Thymus (tissue), 11 donors: ENCODE data around the gene ACACA. TPM values are rescaled to one million over a fixed set of nuclear protein-coding genes. Genes with fewer than 3 reads are reported as not detected.

Experiments
- DNase-seq, 9 donors: peaks; one replicate each; pipeline ENCODE4 v3.0.0-alpha.2; 2013; ENCODE audit warnings: low spot score in 9 of 9, low read depth in 6 of 9, missing footprints in 1 of 9
- H3K27ac ChIP-seq, 2 donors: one replicate each; pipeline ENCODE4 v1.5.1; 2013; ENCODE audit warnings: control low read depth in 1 of 2, low read depth in 1 of 2, low read length in 1 of 2, mild to moderate bottlenecking in 1 of 2, moderate library complexity in 1 of 2
- H3K27me3 ChIP-seq, 2 donors: one replicate each; pipeline ENCODE4 v1.5.1; 2013; ENCODE audit warnings: low read length in 1 of 2; ENCODE audit not compliant: control insufficient read depth in 2 of 2, insufficient read depth in 1 of 2
- H3K36me3 ChIP-seq, 2 donors: one replicate each; pipeline ENCODE4 v1.5.1; 2013; ENCODE audit warnings: low read length in 1 of 2, mild to moderate bottlenecking in 1 of 2, moderate library complexity in 1 of 2; ENCODE audit not compliant: control insufficient read depth in 2 of 2, insufficient read depth in 2 of 2
- H3K4me1 ChIP-seq, 2 donors: one replicate each; pipeline ENCODE4 v1.5.1; 2013; ENCODE audit warnings: low read length in 2 of 2; ENCODE audit not compliant: control insufficient read depth in 2 of 2, insufficient read depth in 2 of 2
- H3K4me3 ChIP-seq, 2 donors: one replicate each; pipeline ENCODE4 v1.5.1; 2013; ENCODE audit warnings: low read length in 2 of 2, control low read depth in 1 of 2, mild to moderate bottlenecking in 1 of 2
- H3K9me3 ChIP-seq, 2 donors: one replicate each; pipeline ENCODE4 v1.5.1; 2013; ENCODE audit warnings: low read length in 1 of 2, mild to moderate bottlenecking in 1 of 2; ENCODE audit not compliant: control insufficient read depth in 2 of 2, insufficient read depth in 1 of 2
- WGBS: extraction: QIAGEN DNeasy Blood & Tissue Kit; methylation state at CpG from one replicate; pipeline ENCODE4 v1.1.7; 2013; 5-methylcytosine and 5-hydroxymethylcytosine counted together
- polyA plus RNA-seq: library from polyadenylated mRNA; stranded (reverse); fragments of 200-250 nt; gene quantifications from one replicate; pipeline ENCODE4 v1.2.3, GENCODE V29; 2013
- total RNA-seq: library from RNA; stranded (reverse); fragments of 120-200 nt; gene quantifications from one replicate; pipeline ENCODE4 v1.2.4, GENCODE V29; 2013
- donor health status: healthy.

The ACACA gene
- total and polyA plus RNA-seq, 2 donors, result 8.7 to 12.9 TPM

GRCh38 chr17:37386462-37386861 lies 20.2 kb downstream of the ACACA start:
- no peak overlapping the region for H3K27ac ChIP-seq
- 97% methylated on average over 5 of the region's 5 CpGs for WGBS

GRCh38 chr17:37385474-37385990 lies 21.1 kb downstream of the ACACA start:
- Histone ChIP-seq H3K4me3 (no peak overlapping the region), H3K27me3 (no peaks in the 10 kb centered on the region), H3K36me3 (no peaks in the 10 kb centered on the region), H3K9me3 (no peaks in the 10 kb centered on the region), H3K4me1 (no peaks in the 10 kb centered on the region), H3K27ac (no peak overlapping the region)
- no peak for DNase-seq

More at GRCh38 chr17:37386462-37386861, 20.2 kb downstream of the ACACA start:
- H3K9me3 ChIP-seq, result no peaks in the 10 kb centered on the region
- no peaks in the 10 kb centered on the region for H3K4me1 ChIP-seq
- H3K4me3 ChIP-seq, result no peak overlapping the region
- no peaks in the 10 kb centered on the region for H3K27me3 ChIP-seq
- no peak for DNase-seq
- H3K36me3 ChIP-seq, result no peaks in the 10 kb centered on the region

GRCh38 chr17:37384560-37385149 lies 22.0 kb downstream of the ACACA start:
- no peak for DNase-seq
- 94% methylated on average over 3 of the region's 3 CpGs for WGBS
- no peaks in the 10 kb centered on the region for H3K27me3 ChIP-seq

GRCh38 chr17:37382056-37382455 lies 24.6 kb downstream of the ACACA start:
- H3K36me3 ChIP-seq, result no peaks in the 10 kb centered on the region
- no peaks in the 10 kb centered on the region for H3K4me1 ChIP-seq
- H3K27me3 ChIP-seq, result no peaks in the 10 kb centered on the region
- DNase-seq, result no peak
- H3K9me3 ChIP-seq, result no peaks in the 10 kb centered on the region
- WGBS, result 98% methylated on average over 1 of the region's 1 CpG
- no peak overlapping the region for H3K4me3 ChIP-seq
- H3K27ac ChIP-seq, result no peak overlapping the region

More at GRCh38 chr17:37384560-37385149, 22.0 kb downstream of the ACACA start:
- Histone ChIP-seq H3K36me3 (no peaks in the 10 kb centered on the region), H3K4me1 (no peaks in the 10 kb centered on the region), H3K27ac (no peak overlapping the region), H3K9me3 (no peaks in the 10 kb centered on the region), H3K4me3 (no peak overlapping the region)

GRCh38 chr17:37375706-37376105 lies 30.9 kb downstream of the ACACA start, which contains the start of gene C17orf78:
Gene C17orf78 (plus strand): TSS chr17:37375985. CDS start chr17:37376093, 108 bp downstream.
- Histone ChIP-seq H3K27ac (no peak within 1 kb of the TSS), H3K4me1 (peaks cover 0 to 3% of the 10 kb centered on the region in 2 donors), H3K9me3 (no peaks in the 10 kb centered on the region), H3K4me3 (no peak within 1 kb of the TSS), H3K27me3 (no peaks in the 10 kb centered on the region), H3K36me3 (no peaks in the 10 kb centered on the region)
- no peak for DNase-seq
- 99% methylated on average over 7 of the region's 7 CpGs for WGBS

GRCh38 chr17:37373530-37374159 lies 33.0 kb downstream of the ACACA start:
- no peaks in the 10 kb centered on the region for H3K36me3 ChIP-seq
- 6% methylated on average over 4 of the region's 4 CpGs for WGBS
- no peaks in the 10 kb centered on the region for H3K9me3 ChIP-seq
- peak in 8 of 9 donors; percentile 61 to 91 (median 76) for DNase-seq
- no peak overlapping the region for H3K4me3 ChIP-seq
- H3K27ac ChIP-seq, result no peak overlapping the region
- H3K4me1 ChIP-seq, result peaks cover 0 to 3% of the 10 kb centered on the region in 2 donors
- H3K27me3 ChIP-seq, result no peaks in the 10 kb centered on the region

GRCh38 chr17:37368577-37368976 lies 38.1 kb downstream of the ACACA start:
- no peak overlapping the region for H3K27ac ChIP-seq
- H3K36me3 ChIP-seq, result no peaks in the 10 kb centered on the region
- DNase-seq, result no peak
- H3K4me1 ChIP-seq, result peaks cover 0 to 3% of the 10 kb centered on the region in 2 donors
- 93% methylated on average over 3 of the region's 3 CpGs for WGBS
- no peaks in the 10 kb centered on the region for H3K27me3 ChIP-seq
- no peak overlapping the region for H3K4me3 ChIP-seq
- H3K9me3 ChIP-seq, result no peaks in the 10 kb centered on the region

- no peaks in the 10 kb centered on the region for H3K9me3 ChIP-seq
- 92% methylated on average over 1 of the region's 1 CpG for WGBS
- H3K4me1 ChIP-seq, result no peaks in the 10 kb centered on the region
- H3K4me3 ChIP-seq, result no peak overlapping the region
- H3K36me3 ChIP-seq, result no peaks in the 10 kb centered on the region
- H3K27ac ChIP-seq, result no peak overlapping the region
- DNase-seq, result no peak
- H3K27me3 ChIP-seq, result no peaks in the 10 kb centered on the region
These were observed 41.0 kb downstream of the ACACA start for GRCh38 chr17:37365589-37365988.

GRCh38 chr17:37361543-37361942 lies 45.1 kb downstream of the ACACA start:
- no peak overlapping the region for H3K4me3 ChIP-seq
- H3K4me1 ChIP-seq, result peaks cover 8 to 10% of the 10 kb centered on the region in 2 donors
- DNase-seq, result no peak
- WGBS, result 94% methylated on average over 4 of the region's 4 CpGs
- no peaks in the 10 kb centered on the region for H3K27me3 ChIP-seq
- no peaks in the 10 kb centered on the region for H3K9me3 ChIP-seq
- no peaks in the 10 kb centered on the region for H3K36me3 ChIP-seq
- H3K27ac ChIP-seq, result no peak overlapping the region
